ENCODE data around the gene MRPL19. TPM values are rescaled to one million over a fixed set of nuclear protein-coding genes. Genes with fewer than 3 reads are reported as not detected.
"Not testable (repeated sequence)": the region's sequence is repeated elsewhere in the genome, so short reads cannot be mapped to it uniquely, and the experiment has no call there.

The MRPL19 gene
- total and polyA plus RNA-seq, 12 donors, result 12.2 to 70.7 (median 63.6) TPM

GRCh38 chr2:75676464-75676863 lies 29.9 kb downstream of the MRPL19 start:
- peaks cover 0 to 23% (median 4%) of the 10 kb centered on the region in 9 donors for H3K4me1 ChIP-seq
- H3K4me3 ChIP-seq, result no peak overlapping the region
- H3K9me3 ChIP-seq, result no peaks in the 10 kb centered on the region
- intact Hi-C loops (cut with DNase I), result loop anchor here in 5 of 10 donors (2.0 to 5.0 kb wide), 2 partner anchors 34 to 36 kb away; no protein-coding TSS in a partner anchor
- TF ChIP-seq CTCF (IDR thresholded peaks at IDR 0.05), result no peak
- H3K36me3 ChIP-seq, result peaks cover 0 to 58% (median 9%) of the 10 kb centered on the region in 9 donors
- WGBS, 2 donors, result 87 to 93% methylated on average over 3 of the region's 3 CpGs
- DNase-seq (no peak), ATAC-seq (no peak)
- H3K27ac ChIP-seq, result no peak overlapping the region
- H3K27me3 ChIP-seq, result no peaks in the 10 kb centered on the region

- TF ChIP-seq CTCF (IDR thresholded peaks at IDR 0.05), result no peak
- WGBS, 2 donors, result 66 to 76% methylated on average over 1 of the region's 1 CpG
- intact Hi-C loops (cut with DNase I), result loop anchor here in 2 of 10 donors (5.0 kb wide), 1 partner anchor 37 kb away; no protein-coding TSS in a partner anchor
- Histone ChIP-seq H3K9me3 (no peaks in the 10 kb centered on the region), H3K27ac (no peak overlapping the region), H3K27me3 (no peaks in the 10 kb centered on the region), H3K4me3 (no peak overlapping the region), H3K36me3 (peaks cover 0 to 54% (median 10%) of the 10 kb centered on the region in 9 donors), H3K4me1 (peaks cover 0 to 23% (median 4%) of the 10 kb centered on the region in 9 donors)
- ATAC-seq (no peak), DNase-seq (no peak)
These were observed 33.0 kb downstream of the MRPL19 start for GRCh38 chr2:75679556-75679955.

- H3K27ac ChIP-seq, result no peak overlapping the region
- DNase-seq, result no peak
- ATAC-seq, result peak in 1 of 8 donors; percentile 51
- H3K9me3 ChIP-seq, result no peaks in the 10 kb centered on the region
- peaks cover 0 to 23% (median 4%) of the 10 kb centered on the region in 9 donors for H3K4me1 ChIP-seq
- no peak overlapping the region for H3K4me3 ChIP-seq
- intact Hi-C loops (cut with DNase I), result no loop called here
- peaks cover 0 to 61% (median 10%) of the 10 kb centered on the region in 9 donors for H3K36me3 ChIP-seq
- WGBS, 2 donors, result 86 to 91% methylated on average over 1 of the region's 1 CpG
- TF ChIP-seq CTCF (IDR thresholded peaks at IDR 0.05), result no peak
- H3K27me3 ChIP-seq, result no peaks in the 10 kb centered on the region
These were observed 33.8 kb downstream of the MRPL19 start for GRCh38 chr2:75680402-75680801.

GRCh38 chr2:75683430-75683829 lies 36.8 kb downstream of the MRPL19 start:
- H3K27me3 ChIP-seq; H3K27ac ChIP-seq; ATAC-seq; H3K4me3 ChIP-seq; DNase-seq; H3K4me1 ChIP-seq; intact Hi-C loops (cut with DNase I); H3K9me3 ChIP-seq: not testable (repeated sequence)
- H3K36me3 ChIP-seq, result peaks cover 0 to 89% (median 25%) of the 10 kb centered on the region in 9 donors
- 98% methylated on average over 5 of the region's 5 CpGs for WGBS, 2 donors

- DNase-seq, result no peak
- intact Hi-C loops (cut with DNase I), result no loop called here
- Histone ChIP-seq H3K4me1 (no peaks in the 10 kb centered on the region), H3K36me3 (peaks cover 0 to 100% (median 32%) of the 10 kb centered on the region in 9 donors), H3K27ac (no peak overlapping the region), H3K9me3 (no peaks in the 10 kb centered on the region), H3K27me3 (no peaks in the 10 kb centered on the region), H3K4me3 (no peak overlapping the region)
- WGBS, 2 donors, result 92 to 94% methylated on average over 1 of the region's 1 CpG
- ATAC-seq, result no peak
- TF ChIP-seq CTCF (IDR thresholded peaks at IDR 0.05), result no peak
These were observed 41.6 kb downstream of the MRPL19 start for GRCh38 chr2:75688196-75688595.

All from heart right ventricle (tissue), 16 donors.